ENCODE measurements around the gene USP32.

- TF ChIP-seq GABPA (IDR thresholded peaks at IDR 0.05 in 1 of 2, conservative IDR thresholded peaks at IDR 0.05 in 1 of 2) (no peak), EGR1 (IDR thresholded peaks at IDR 0.05; ENCODE audit: low read depth in 2 of 2) (no peak), SP1 (IDR thresholded peaks at IDR 0.05) (no peak), TAF1 (conservative IDR thresholded peaks at IDR 0.05) (no peak), RXRA (IDR thresholded peaks at IDR 0.05) (no peak)
- TF ChIP-seq, protein P1, sequence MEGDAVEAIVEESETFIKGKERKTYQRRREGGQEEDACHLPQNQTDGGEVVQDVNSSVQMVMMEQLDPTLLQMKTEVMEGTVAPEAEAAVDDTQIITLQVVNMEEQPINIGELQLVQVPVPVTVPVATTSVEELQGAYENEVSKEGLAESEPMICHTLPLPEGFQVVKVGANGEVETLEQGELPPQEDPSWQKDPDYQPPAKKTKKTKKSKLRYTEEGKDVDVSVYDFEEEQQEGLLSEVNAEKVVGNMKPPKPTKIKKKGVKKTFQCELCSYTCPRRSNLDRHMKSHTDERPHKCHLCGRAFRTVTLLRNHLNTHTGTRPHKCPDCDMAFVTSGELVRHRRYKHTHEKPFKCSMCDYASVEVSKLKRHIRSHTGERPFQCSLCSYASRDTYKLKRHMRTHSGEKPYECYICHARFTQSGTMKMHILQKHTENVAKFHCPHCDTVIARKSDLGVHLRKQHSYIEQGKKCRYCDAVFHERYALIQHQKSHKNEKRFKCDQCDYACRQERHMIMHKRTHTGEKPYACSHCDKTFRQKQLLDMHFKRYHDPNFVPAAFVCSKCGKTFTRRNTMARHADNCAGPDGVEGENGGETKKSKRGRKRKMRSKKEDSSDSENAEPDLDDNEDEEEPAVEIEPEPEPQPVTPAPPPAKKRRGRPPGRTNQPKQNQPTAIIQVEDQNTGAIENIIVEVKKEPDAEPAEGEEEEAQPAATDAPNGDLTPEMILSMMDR (IDR thresholded peaks at IDR 0.05; ENCODE audit: low read depth, low read length, missing input control), result no peak
- TF ChIP-seq, protein P2, sequence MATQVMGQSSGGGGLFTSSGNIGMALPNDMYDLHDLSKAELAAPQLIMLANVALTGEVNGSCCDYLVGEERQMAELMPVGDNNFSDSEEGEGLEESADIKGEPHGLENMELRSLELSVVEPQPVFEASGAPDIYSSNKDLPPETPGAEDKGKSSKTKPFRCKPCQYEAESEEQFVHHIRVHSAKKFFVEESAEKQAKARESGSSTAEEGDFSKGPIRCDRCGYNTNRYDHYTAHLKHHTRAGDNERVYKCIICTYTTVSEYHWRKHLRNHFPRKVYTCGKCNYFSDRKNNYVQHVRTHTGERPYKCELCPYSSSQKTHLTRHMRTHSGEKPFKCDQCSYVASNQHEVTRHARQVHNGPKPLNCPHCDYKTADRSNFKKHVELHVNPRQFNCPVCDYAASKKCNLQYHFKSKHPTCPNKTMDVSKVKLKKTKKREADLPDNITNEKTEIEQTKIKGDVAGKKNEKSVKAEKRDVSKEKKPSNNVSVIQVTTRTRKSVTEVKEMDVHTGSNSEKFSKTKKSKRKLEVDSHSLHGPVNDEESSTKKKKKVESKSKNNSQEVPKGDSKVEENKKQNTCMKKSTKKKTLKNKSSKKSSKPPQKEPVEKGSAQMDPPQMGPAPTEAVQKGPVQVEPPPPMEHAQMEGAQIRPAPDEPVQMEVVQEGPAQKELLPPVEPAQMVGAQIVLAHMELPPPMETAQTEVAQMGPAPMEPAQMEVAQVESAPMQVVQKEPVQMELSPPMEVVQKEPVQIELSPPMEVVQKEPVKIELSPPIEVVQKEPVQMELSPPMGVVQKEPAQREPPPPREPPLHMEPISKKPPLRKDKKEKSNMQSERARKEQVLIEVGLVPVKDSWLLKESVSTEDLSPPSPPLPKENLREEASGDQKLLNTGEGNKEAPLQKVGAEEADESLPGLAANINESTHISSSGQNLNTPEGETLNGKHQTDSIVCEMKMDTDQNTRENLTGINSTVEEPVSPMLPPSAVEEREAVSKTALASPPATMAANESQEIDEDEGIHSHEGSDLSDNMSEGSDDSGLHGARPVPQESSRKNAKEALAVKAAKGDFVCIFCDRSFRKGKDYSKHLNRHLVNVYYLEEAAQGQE (IDR thresholded peaks at IDR 0.05), result no peak
These were observed 162.6 kb downstream of the USP32 start for GRCh38 chr17:60229188-60229802.
